HG03469 (cell line): ENCODE results near the gene C6orf141.
"Not testable (repeated sequence)": the region's sequence is repeated elsewhere in the genome, so short reads cannot be mapped to it uniquely, and the experiment has no call there.

Source experiments
- ATAC-seq: cut with Tn5 transposase; IDR thresholded peaks from one replicate; pipeline ENCODE4 v1.9.1; 2021; ENCODE audit warnings: mild to moderate bottlenecking, moderate library complexity, moderate number of reproducible peaks; ENCODE audit not compliant: unreplicated experiment

Gene C6orf141

GRCh38 chr6:49565855-49566254 lies 15.4 kb downstream of the C6orf141 start:
- no peak for ATAC-seq

DNA sequence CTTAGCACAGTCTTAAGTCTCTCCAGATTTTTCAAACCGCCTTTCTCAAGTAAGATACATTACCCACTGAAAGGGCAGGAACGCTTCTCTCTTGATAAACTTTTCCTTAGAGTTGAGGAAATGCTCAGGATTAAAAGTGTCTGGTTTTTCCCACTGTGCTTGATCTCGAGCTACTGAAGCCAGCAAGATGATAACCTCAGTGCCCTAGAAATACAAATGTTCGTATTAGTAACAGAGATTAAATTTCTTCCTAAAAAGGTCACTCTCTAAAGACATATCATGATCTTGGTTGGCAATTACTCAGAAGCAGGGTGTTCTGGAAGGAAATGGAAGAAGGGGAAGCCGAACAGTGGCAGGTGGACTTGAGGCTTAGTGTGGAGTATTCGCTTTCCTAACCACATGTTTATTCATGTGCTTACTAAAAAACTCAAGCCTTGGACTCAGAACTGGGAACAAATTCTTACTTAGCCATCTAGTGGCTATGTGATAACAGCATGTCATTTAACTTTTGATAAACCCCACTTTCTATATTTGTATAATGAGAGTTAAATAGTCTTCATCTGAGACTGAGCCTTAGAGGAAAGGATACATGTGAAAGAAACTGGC lies 20.1 kb downstream of the C6orf141 start:
- ATAC-seq, result no peak

DNA sequence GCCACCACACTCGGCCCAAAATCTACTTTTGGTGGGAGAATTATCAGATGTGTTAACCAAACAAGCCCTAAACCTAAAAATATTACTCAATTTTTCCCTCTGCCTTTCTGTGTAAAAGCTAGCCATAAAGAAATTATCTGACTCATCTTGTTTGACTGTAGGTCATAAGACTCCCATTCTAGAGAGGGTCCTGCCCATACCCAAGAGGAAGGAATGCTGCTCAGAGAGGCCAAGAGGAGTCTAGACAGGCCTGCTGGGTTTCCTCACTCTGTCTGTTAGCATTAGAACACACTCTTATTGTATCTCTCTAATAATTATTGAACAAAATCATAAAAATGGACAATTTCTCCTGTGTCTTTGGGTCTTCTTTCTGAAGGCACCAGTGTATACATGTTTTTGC lies 26.1 kb downstream of the C6orf141 start:
- no peak for ATAC-seq

DNA sequence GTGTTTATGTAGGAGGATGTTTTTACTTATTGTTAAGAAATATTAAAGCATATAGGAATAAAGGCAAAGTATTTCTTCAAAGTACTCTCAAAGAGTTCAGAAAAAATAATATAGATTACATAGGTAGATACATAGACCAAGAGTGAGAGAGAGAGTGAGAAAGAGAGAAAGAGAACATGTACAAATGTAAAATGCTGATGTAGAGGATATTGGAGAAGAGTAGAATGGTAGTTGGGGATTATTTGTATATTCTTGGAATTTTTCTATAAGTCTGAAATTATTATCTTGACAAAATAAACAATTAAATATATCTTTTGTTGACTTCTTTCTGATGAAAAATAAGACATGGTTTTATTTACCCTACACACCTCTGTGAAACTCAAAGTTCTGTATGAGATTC lies 29.2 kb downstream of the C6orf141 start:
- ATAC-seq, result no peak

DNA sequence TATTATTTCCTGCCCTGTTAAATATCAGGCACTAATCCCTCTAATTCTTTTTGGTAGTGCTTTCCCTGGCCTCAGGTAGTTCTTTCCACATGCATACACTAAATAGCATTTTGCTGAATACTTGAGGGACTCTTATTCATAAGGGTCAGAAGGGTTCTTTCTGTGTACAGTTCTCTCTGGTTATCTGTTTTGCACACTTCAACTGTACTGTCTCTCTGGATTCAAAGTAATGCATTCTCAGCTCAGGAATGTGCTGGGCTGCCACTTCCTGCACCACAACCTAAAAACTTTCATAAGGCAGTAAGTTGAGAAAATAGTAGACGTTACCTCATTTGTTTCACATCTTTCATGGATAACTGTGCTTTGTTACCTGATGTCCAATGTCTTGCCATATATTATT lies 32.1 kb downstream of the C6orf141 start:
- no peak for ATAC-seq

- ATAC-seq, result not testable (repeated sequence)
Observed at GRCh38 chr6:49587262-49587661, 36.8 kb downstream of the C6orf141 start.
